OCI-M2 (cell line): Measurements from ENCODE around the gene COMMD10.
"Not testable (repeated sequence)": the region's sequence is repeated elsewhere in the genome, so short reads cannot be mapped to it uniquely, and the experiment has no call there.

ENCODE experiments used
- DNase-seq: peaks from one replicate; lab custom pipeline; 2025; ENCODE audit not compliant: unreplicated experiment; lab: John Stamatoyannopoulos, UW

The COMMD10 gene

GRCh38 chr5:116091416-116091815 is 6.6 kb downstream of the COMMD10 start:
- DNase-seq = no peak

- no peak for DNase-seq
These were observed 12.5 kb downstream of the COMMD10 start for GRCh38 chr5:116097301-116097700.

DNA sequence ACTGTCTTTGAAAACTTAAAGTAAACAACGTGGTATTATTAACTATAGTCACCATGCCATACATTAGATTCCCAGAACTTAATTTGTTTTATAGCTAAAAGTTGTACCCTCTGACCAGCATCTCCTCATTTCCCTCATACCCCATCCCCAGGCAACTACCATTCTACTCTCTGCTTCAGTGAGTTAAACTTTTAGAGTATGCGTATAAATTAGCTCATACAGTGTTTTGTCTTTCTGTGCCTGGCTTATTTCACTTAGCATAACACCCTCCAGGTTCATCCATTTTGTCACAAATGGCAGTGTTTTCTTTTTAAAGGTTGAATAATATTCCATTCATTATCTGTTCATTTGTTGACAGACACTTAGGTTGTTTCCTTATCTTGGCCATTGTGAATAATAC is 14.2 kb downstream of the COMMD10 start:
- no peak for DNase-seq

DNA sequence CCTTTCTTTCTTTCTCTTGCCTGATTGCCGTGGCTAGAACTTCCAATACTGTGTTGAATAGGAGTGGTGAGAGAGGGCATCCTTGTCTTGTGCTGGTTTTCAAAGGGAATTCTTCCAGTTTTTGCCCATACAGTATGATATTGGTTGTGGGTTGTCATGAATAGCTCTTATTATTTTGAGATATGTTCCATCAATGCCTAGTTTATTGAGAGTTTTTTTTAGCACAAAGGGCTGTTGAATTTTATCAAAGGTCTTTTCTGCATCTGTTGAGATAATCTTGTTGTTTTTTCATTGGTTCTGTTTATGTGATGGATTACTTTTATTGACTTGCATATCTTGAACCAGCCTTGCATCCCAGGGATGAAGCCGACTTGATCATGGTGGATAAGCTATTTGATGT is 20.1 kb downstream of the COMMD10 start:
- not testable (repeated sequence) for DNase-seq

GRCh38 chr5:116115163-116115562 is 30.3 kb downstream of the COMMD10 start:
- DNase-seq = no peak

- DNase-seq = no peak
These were observed 45.6 kb downstream of the COMMD10 start for GRCh38 chr5:116130471-116130870.

GRCh38 chr5:116130976-116131375 is 46.2 kb downstream of the COMMD10 start:
- no peak for DNase-seq

GRCh38 chr5:116133281-116133680 is 48.5 kb downstream of the COMMD10 start:
- DNase-seq = no peak

- DNase-seq = no peak
These were observed 50.5 kb downstream of the COMMD10 start for GRCh38 chr5:116135344-116135743.

GRCh38 chr5:116137544-116138378 is 52.9 kb downstream of the COMMD10 start:
- DNase-seq = peak; percentile 36

DNA sequence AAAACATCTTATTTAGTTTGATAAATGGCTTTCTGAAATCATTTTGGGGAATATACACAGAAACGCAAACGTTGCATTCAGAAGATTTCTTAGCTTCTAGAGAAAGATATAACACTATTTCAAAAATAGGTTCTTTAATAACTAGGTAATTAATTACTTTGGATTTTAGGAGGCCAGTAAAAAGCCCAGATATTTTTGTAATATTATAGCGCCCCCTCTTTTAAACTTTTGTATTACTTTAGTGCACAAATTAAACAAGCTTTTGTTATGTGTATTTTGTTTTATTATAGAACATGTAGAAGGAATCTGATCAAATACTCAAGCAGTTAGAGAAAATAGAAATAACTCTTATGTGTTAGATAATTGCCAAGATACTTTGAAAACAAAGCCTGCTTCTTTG is 57.7 kb downstream of the COMMD10 start:
- DNase-seq = no peak

- DNase-seq = no peak
These were observed 59.3 kb downstream of the COMMD10 start for GRCh38 chr5:116144103-116144502.

GRCh38 chr5:116144991-116145390 is 60.2 kb downstream of the COMMD10 start:
- no peak for DNase-seq

DNA sequence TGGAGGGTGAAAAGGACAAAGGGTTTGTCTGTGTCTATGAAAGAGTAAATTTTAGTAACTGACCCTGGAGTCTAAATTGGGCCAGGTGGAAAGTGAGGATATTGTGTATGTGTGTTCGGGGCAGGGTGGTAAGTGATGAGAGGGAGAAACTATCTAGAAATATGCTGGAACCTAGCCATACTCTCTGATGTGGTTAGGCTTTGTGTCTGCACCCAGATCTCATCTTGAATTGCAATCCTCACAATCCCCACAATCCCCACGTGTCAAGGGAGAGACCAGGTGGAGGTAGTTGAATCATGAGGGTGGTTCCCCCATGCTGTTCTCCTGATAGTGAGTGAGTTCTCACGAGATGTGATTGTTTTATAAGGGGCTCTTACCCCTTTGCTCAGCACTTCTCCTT is 60.6 kb downstream of the COMMD10 start:
- no peak for DNase-seq

DNA sequence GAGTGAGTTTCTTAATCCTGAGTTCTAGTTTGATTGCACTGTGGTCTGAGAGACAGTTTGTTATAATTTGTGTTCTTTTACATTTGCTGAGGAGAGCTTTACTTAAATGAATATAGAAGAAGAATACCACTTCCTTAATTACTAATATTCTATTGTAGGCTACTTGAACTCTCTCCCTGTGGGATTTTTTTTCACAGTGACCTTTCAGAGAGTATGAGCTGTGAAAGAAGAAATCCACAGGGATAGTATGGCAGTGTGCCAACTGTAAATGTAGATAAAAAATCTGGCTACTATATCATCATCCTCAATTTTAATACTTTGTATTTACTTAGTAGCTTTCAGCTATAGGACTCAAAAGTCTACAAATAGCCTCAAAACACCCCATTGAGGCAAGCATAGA is 67.3 kb downstream of the COMMD10 start:
- DNase-seq = no peak

DNA sequence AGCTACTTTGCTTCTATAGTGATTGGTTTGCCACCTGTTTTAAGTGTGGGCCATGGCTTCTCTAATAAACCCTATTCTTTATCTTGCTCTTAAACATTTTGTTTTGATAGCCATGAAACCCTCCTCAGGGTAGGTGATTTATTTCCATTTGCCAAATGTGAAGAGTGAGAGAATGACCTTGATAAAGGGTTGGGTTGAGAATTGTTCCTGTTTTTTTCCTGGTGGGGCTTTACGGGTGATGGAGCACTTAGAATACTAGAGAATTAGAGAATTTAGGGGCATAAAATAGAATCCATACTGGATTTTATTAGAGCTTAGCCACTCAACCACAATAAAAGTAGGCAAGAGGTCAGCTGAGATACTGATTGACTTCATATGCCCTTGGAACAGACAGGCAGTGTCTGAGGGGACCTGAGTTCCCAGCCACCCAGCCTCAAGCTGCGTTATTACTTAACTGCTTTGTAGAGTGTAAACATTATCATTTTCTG is 68.9 kb downstream of the COMMD10 start:
- no peak for DNase-seq

GRCh38 chr5:116154252-116154651 is 69.4 kb downstream of the COMMD10 start:
- DNase-seq = no peak

- DNase-seq = no peak
These were observed 70.1 kb downstream of the COMMD10 start for GRCh38 chr5:116154931-116155330.

GRCh38 chr5:116157902-116158301 is 73.1 kb downstream of the COMMD10 start:
- DNase-seq = no peak

DNA sequence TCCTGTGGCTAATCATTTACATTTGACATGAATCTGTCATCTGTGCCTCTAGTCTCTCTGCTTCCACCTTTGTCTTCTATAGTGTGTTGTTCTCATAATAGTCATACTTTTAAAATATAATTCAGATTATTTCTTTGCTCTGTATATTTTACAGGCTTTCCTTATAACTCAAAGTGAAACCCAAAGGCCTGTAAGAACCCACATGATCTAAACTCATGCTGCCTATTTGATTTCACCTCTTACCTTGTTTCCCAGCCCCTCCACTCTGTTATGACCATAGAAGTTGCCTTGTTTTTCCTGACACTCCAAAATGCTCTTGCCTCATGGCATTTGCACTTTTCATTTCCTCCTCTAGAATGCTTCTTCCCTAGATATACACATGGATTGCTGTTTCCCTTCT is 74.2 kb downstream of the COMMD10 start:
- no peak for DNase-seq

DNA sequence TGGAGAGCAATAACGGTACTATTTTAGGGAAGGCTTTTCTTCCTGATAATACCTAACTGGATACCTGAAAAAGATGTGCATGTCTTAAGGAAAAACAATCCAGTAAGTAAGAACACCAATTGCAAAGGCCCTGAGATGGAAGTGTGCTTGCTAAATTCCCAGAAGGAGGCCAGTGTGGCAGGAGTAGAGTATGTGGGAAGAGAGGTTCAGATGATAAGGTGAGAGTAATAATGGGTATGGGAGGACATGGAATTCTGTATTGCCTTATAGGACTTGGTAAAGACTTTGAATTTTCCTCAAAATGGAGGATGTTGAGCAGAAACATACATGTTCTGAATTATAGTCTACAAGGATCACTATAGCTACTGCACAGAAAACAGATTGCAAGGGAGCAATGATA is 89.3 kb downstream of the COMMD10 start:
- no peak for DNase-seq

DNA sequence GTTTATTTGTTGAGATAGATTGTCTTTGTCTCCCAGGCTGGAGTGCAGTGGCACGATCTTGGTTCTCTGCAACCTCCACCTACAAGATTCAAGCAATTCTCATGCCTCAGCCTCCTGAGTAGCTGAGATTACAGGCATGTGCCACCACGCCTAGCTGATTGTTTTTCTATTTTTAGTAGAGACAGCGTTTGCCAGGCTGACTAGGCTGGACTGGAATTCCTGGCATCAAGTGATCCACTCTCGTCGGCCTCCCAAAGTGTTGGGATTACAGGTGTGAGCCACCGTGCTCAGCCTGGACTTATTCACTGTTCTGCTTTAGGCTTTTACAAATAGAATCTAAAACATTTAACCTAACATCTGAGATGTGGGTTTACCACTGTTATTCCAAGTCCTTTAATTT is 91.3 kb downstream of the COMMD10 start:
- no peak for DNase-seq

DNA sequence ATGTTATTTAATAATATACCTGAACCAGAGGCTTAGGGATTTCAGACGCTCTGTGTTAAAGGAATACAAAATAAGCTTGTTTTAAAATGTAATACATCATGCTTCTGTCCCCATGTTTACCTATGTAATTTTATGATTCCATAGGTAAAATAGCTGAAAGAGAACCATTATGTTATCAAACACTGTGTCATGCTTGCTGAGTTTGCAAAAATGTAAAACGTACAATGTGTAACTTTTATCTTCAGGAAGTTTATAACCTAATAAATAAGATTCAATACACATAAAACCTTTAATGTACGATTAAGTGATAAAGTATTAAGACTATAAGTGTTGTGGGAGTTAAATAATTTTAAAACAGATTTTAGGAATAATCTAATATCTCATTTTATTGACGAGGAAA is 94.1 kb downstream of the COMMD10 start:
- no peak for DNase-seq
